Progenitor cell of endocrine pancreas (in vitro differentiated cells): ENCODE results near the gene SETDB2. TPM values are rescaled to one million over a fixed set of nuclear protein-coding genes. Genes with fewer than 3 reads are reported as not detected.

Experiments used
- DNase-seq: peaks from one replicate; pipeline ENCODE4 v3.0.0; 2021; ENCODE audit warnings: low spot score; ENCODE audit not compliant: unreplicated experiment
- H3K27ac Mint-ChIP-seq: 2 replicates; pipeline ENCODE4 v1.8.0; 2021; ENCODE audit warnings: mild to moderate bottlenecking, moderate library complexity, mixed read lengths
- H3K27me3 Mint-ChIP-seq: 2 replicates; pipeline ENCODE4 v1.8.0; 2021; ENCODE audit warnings: mixed read lengths
- H3K36me3 Mint-ChIP-seq: 2 replicates; pipeline ENCODE4 v1.8.0; 2022; ENCODE audit warnings: mixed read lengths; ENCODE audit not compliant: insufficient read depth
- H3K4me1 Mint-ChIP-seq: 2 replicates; pipeline ENCODE4 v1.8.0; 2021; ENCODE audit warnings: low read depth, mixed read lengths
- H3K4me3 Mint-ChIP-seq: 2 replicates; pipeline ENCODE4 v1.8.0; 2021; ENCODE audit warnings: low read depth, mild to moderate bottlenecking, moderate library complexity, mixed read lengths
- H3K9me3 Mint-ChIP-seq: 2 replicates; pipeline ENCODE4 v1.8.0; 2021; ENCODE audit warnings: low read depth, mixed read lengths
- CTCF ChIP-seq: fragments of 200-600 bp; sonication (generic); IDR thresholded peaks from one replicate; pipeline ENCODE4 v1.5.0; 2021; ENCODE audit warnings: antibody characterized with exemption, mild to moderate bottlenecking; ENCODE audit not compliant: unreplicated experiment
- total RNA-seq: library from RNA; stranded (reverse); gene quantifications from 2 replicates; pipeline ENCODE4 v1.2.1, GENCODE V29; 2021

Gene SETDB2
- total RNA-seq, 1 donor from 2014 or later, result 11.5 TPM

GRCh38 chr13:49498206-49498605, 54.1 kb downstream of the SETDB2 start:
- H3K4me3 Mint-ChIP-seq, result no peak overlapping the region
- no peaks in the 10 kb centered on the region for H3K27me3 Mint-ChIP-seq
- no peaks in the 10 kb centered on the region for H3K9me3 Mint-ChIP-seq
- peaks cover 4% of the 10 kb centered on the region for H3K36me3 Mint-ChIP-seq
- no peak for DNase-seq
- no peak for TF ChIP-seq CTCF
- no peak overlapping the region for H3K27ac Mint-ChIP-seq
- peaks cover 2% of the 10 kb centered on the region for H3K4me1 Mint-ChIP-seq

- TF ChIP-seq CTCF, result no peak
- DNase-seq, result no peak
- H3K36me3 Mint-ChIP-seq, result peaks cover 6% of the 10 kb centered on the region
Measured at GRCh38 chr13:49499889-49500660, 56.0 kb downstream of the SETDB2 start.

GRCh38 chr13:49502954-49503353, 58.9 kb downstream of the SETDB2 start:
- no peaks in the 10 kb centered on the region for H3K9me3 Mint-ChIP-seq
- peaks cover 8% of the 10 kb centered on the region for H3K36me3 Mint-ChIP-seq
- no peaks in the 10 kb centered on the region for H3K4me1 Mint-ChIP-seq
- H3K27me3 Mint-ChIP-seq, result no peaks in the 10 kb centered on the region
- no peak for TF ChIP-seq CTCF
- H3K4me3 Mint-ChIP-seq, result no peak overlapping the region
- no peak for DNase-seq
- H3K27ac Mint-ChIP-seq, result no peak overlapping the region

More at GRCh38 chr13:49499889-49500660, 56.0 kb downstream of the SETDB2 start:
- no peak overlapping the region for H3K27ac Mint-ChIP-seq
- H3K27me3 Mint-ChIP-seq, result no peaks in the 10 kb centered on the region
- H3K4me1 Mint-ChIP-seq, result peaks cover 2% of the 10 kb centered on the region
- H3K9me3 Mint-ChIP-seq, result no peaks in the 10 kb centered on the region
- H3K4me3 Mint-ChIP-seq, result no peak overlapping the region

GRCh38 chr13:49503951-49504350, 59.9 kb downstream of the SETDB2 start:
- no peak for TF ChIP-seq CTCF
- no peaks in the 10 kb centered on the region for H3K27me3 Mint-ChIP-seq
- H3K4me3 Mint-ChIP-seq, result no peak overlapping the region
- H3K9me3 Mint-ChIP-seq, result no peaks in the 10 kb centered on the region
- peaks cover 8% of the 10 kb centered on the region for H3K36me3 Mint-ChIP-seq
- no peaks in the 10 kb centered on the region for H3K4me1 Mint-ChIP-seq
- no peak overlapping the region for H3K27ac Mint-ChIP-seq
- DNase-seq, result no peak

- Mint-ChIP-seq H3K4me1 (no peaks in the 10 kb centered on the region), H3K4me3 (no peak overlapping the region), H3K36me3 (peaks cover 18% of the 10 kb centered on the region), H3K27me3 (no peaks in the 10 kb centered on the region), H3K27ac (no peak overlapping the region), H3K9me3 (peaks cover 3% of the 10 kb centered on the region)
- no peak for TF ChIP-seq CTCF
- DNase-seq, result no peak
Measured at GRCh38 chr13:49512578-49512977, 68.5 kb downstream of the SETDB2 start.
